T-helper 17 cell (primary cell): ENCODE data around the gene SMG7. TPM values are rescaled to one million over a fixed set of nuclear protein-coding genes. Genes with fewer than 3 reads are reported as not detected.

Experiments used
- ATAC-seq: fragments of 150-1000 bp; cut with Tn5 transposase; 2 replicates; pipeline ENCODE4 v1.10.0; 2021; ENCODE audit warnings: mild to moderate bottlenecking, moderate library complexity
- DNase-seq, 3 donors: peaks; one replicate each; pipeline versions ENCODE4 v3.0.0 to v3.0.0-alpha.2; 2020 to 2021
- H3K9me3 ChIP-seq: one replicate; pipeline ENCODE4 v1.7.0; 2013; ENCODE audit warnings: low read length, mild to moderate bottlenecking; ENCODE audit not compliant: control insufficient read depth, poor library complexity, severe bottlenecking
- H3K27ac Mint-ChIP-seq: one replicate; pipeline ENCODE4 v1.8.0; 2022; ENCODE audit warnings: mild to moderate bottlenecking, moderate library complexity, mixed read lengths
- H3K27me3 Mint-ChIP-seq: one replicate; pipeline ENCODE4 v1.8.0; 2022; ENCODE audit warnings: mixed read lengths
- H3K36me3 Mint-ChIP-seq: one replicate; pipeline ENCODE4 v1.8.0; 2022; ENCODE audit warnings: low read depth, mixed read lengths
- H3K4me1 Mint-ChIP-seq: one replicate; pipeline ENCODE4 v1.8.0; 2022; ENCODE audit warnings: mild to moderate bottlenecking, mixed read lengths
- H3K4me3 Mint-ChIP-seq: one replicate; pipeline ENCODE4 v1.8.0; 2022; ENCODE audit warnings: mild to moderate bottlenecking, moderate library complexity, mixed read lengths
- total RNA-seq, 4 donors: library from RNA in 2 of 4; stranded (reverse) in 2 of 4; gene quantifications; one replicate each; pipeline ENCODE4 v1.2.3 and lab custom pipeline; 2022 to 2026

SMG7 gene
- total RNA-seq, 2 donors from 2014 or later, result 50.6 to 51.0 TPM

GRCh38 chr1:183473217-183473536 lies 878 bp downstream of the SMG7 start:
- no peak for ATAC-seq
- no peak for DNase-seq
- H3K27ac Mint-ChIP-seq, result no peak overlapping the region
- H3K36me3 Mint-ChIP-seq, result peaks cover 12% of the 10 kb centered on the region
- peaks cover 32% of the 10 kb centered on the region for H3K4me1 Mint-ChIP-seq
- no peaks in the 10 kb centered on the region for H3K9me3 ChIP-seq
- H3K4me3 Mint-ChIP-seq, result peak overlapping the region; percentile 99
- no peaks in the 10 kb centered on the region for H3K27me3 Mint-ChIP-seq

DNA sequence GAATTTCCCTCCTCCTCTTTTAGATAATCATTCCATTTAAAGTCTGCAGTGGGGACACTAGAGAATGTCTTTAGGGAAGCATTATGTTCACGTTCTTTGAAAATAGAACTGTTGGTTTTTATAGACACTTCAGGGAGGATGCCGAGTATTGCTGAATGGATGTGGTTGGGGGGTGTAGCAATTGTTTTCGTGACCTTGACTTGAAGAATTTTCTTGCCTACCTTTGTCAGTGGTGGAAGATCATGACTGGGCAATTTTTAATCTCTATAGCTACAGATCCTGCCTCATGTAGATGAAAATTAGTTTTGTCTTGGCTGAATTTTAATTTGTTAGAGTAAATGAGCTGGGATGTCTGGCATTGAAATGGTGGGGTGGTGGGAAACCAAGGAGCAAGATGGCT lies 3.8 kb downstream of the SMG7 start:
- Mint-ChIP-seq H3K27ac (no peak overlapping the region), H3K4me3 (no peak overlapping the region), H3K4me1 (peaks cover 57% of the 10 kb centered on the region), H3K36me3 (peaks cover 12% of the 10 kb centered on the region), H3K27me3 (no peaks in the 10 kb centered on the region)
- ATAC-seq, result no peak
- H3K9me3 ChIP-seq, result no peaks in the 10 kb centered on the region
- DNase-seq, result no peak

- DNase-seq (no peak), ATAC-seq (no peak)
- H3K4me1 Mint-ChIP-seq, result peaks cover 57% of the 10 kb centered on the region
- no peaks in the 10 kb centered on the region for H3K27me3 Mint-ChIP-seq
- H3K36me3 Mint-ChIP-seq, result peaks cover 4% of the 10 kb centered on the region
- H3K4me3 Mint-ChIP-seq, result peak overlapping the region; percentile 80
- peak overlapping the region; percentile 82 for H3K27ac Mint-ChIP-seq
- H3K9me3 ChIP-seq, result no peaks in the 10 kb centered on the region
Measured at GRCh38 chr1:183477986-183478781, 5.9 kb downstream of the SMG7 start.

GRCh38 chr1:183480971-183481441 lies 8.7 kb downstream of the SMG7 start:
- no peaks in the 10 kb centered on the region for H3K36me3 Mint-ChIP-seq
- no peaks in the 10 kb centered on the region for H3K27me3 Mint-ChIP-seq
- no peaks in the 10 kb centered on the region for H3K9me3 ChIP-seq
- H3K27ac Mint-ChIP-seq, result peak overlapping the region; percentile 63
- DNase-seq, result no peak
- H3K4me3 Mint-ChIP-seq, result peak overlapping the region; percentile 45
- peaks cover 56% of the 10 kb centered on the region for H3K4me1 Mint-ChIP-seq
- no peak for ATAC-seq

DNA sequence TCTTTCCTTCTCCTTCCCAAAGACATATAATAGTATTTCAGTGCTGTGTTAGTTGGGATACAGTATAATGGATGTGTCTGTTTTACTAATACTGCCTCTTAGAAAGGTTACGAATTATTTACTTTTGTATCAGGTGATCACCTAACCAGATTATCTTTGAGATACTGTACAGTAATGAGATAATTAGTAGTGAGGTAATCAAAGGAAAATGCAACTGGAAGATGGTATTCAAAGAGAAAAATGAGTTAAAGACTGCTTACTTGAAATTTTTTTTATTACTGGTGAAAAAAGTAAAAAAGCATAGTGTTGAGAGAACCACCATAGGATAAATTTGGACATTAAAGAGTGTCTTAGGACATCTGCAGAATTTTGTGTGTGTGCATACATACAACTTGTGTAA lies 10.9 kb downstream of the SMG7 start:
- Mint-ChIP-seq H3K36me3 (peaks cover 2% of the 10 kb centered on the region), H3K4me1 (peaks cover 66% of the 10 kb centered on the region), H3K27ac (no peak overlapping the region), H3K27me3 (no peaks in the 10 kb centered on the region), H3K4me3 (no peak overlapping the region)
- DNase-seq (no peak), ATAC-seq (no peak)
- no peaks in the 10 kb centered on the region for H3K9me3 ChIP-seq

- H3K4me3 Mint-ChIP-seq, result no peak overlapping the region
- no peak overlapping the region for H3K27ac Mint-ChIP-seq
- DNase-seq (no peak), ATAC-seq (no peak)
- peaks cover 58% of the 10 kb centered on the region for H3K4me1 Mint-ChIP-seq
- H3K9me3 ChIP-seq, result no peaks in the 10 kb centered on the region
- H3K27me3 Mint-ChIP-seq, result no peaks in the 10 kb centered on the region
- peaks cover 2% of the 10 kb centered on the region for H3K36me3 Mint-ChIP-seq
Measured at GRCh38 chr1:183484254-183484653, 12.0 kb downstream of the SMG7 start.

GRCh38 chr1:183484851-183485250 lies 12.6 kb downstream of the SMG7 start:
- peaks cover 57% of the 10 kb centered on the region for H3K4me1 Mint-ChIP-seq
- no peak for ATAC-seq
- DNase-seq, result no peak

GRCh38 chr1:183487674-183488442 lies 15.6 kb downstream of the SMG7 start:
- no peak for ATAC-seq
- no peak overlapping the region for H3K27ac Mint-ChIP-seq
- H3K4me3 Mint-ChIP-seq, result no peak overlapping the region

More at GRCh38 chr1:183484851-183485250, 12.6 kb downstream of the SMG7 start:
- H3K27me3 Mint-ChIP-seq, result no peaks in the 10 kb centered on the region
- H3K36me3 Mint-ChIP-seq, result peaks cover 2% of the 10 kb centered on the region
- H3K4me3 Mint-ChIP-seq, result no peak overlapping the region
- no peak overlapping the region for H3K27ac Mint-ChIP-seq
- no peaks in the 10 kb centered on the region for H3K9me3 ChIP-seq

DNA sequence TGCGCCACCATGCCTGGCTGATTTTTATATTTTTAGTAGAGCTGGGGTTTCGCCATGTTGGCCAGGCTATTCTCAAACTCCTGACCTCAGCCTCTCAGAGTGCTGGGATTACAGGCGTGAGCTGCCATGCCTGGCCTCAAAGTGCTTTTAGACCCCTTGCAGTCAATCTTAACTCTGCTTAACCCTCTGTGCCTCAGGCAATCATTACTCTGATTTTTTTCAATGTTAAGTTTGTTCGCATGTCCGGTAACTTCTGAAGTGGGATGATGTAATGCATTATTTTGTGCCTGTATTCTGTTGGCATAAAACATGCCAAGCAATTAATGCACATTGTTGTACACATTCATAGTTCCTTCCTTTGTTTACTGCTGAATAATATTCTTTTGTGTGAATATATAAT lies 18.6 kb downstream of the SMG7 start:
- Mint-ChIP-seq H3K4me1 (peaks cover 40% of the 10 kb centered on the region), H3K4me3 (no peak overlapping the region), H3K36me3 (peaks cover 2% of the 10 kb centered on the region), H3K27ac (no peak overlapping the region), H3K27me3 (no peaks in the 10 kb centered on the region)
- no peaks in the 10 kb centered on the region for H3K9me3 ChIP-seq
- ATAC-seq (no peak), DNase-seq (no peak)

More at GRCh38 chr1:183487674-183488442, 15.6 kb downstream of the SMG7 start:
- no peak for DNase-seq
- H3K9me3 ChIP-seq, result no peaks in the 10 kb centered on the region
- Mint-ChIP-seq H3K27me3 (no peaks in the 10 kb centered on the region), H3K4me1 (peaks cover 42% of the 10 kb centered on the region), H3K36me3 (peaks cover 2% of the 10 kb centered on the region)

GRCh38 chr1:183493540-183494245 lies 21.4 kb downstream of the SMG7 start:
- no peak overlapping the region for H3K27ac Mint-ChIP-seq
- H3K36me3 Mint-ChIP-seq, result no peaks in the 10 kb centered on the region
- H3K9me3 ChIP-seq, result no peaks in the 10 kb centered on the region
- no peak overlapping the region for H3K4me3 Mint-ChIP-seq
- ATAC-seq (no peak), DNase-seq (no peak)
- no peaks in the 10 kb centered on the region for H3K27me3 Mint-ChIP-seq
- H3K4me1 Mint-ChIP-seq, result peaks cover 41% of the 10 kb centered on the region

GRCh38 chr1:183495420-183495819 lies 23.1 kb downstream of the SMG7 start:
- no peak overlapping the region for H3K4me3 Mint-ChIP-seq
- no peak for DNase-seq
- peak overlapping the region; percentile 57 for H3K27ac Mint-ChIP-seq
- no peaks in the 10 kb centered on the region for H3K9me3 ChIP-seq
- H3K36me3 Mint-ChIP-seq, result no peaks in the 10 kb centered on the region
- H3K27me3 Mint-ChIP-seq, result no peaks in the 10 kb centered on the region
- ATAC-seq, result no peak
- peaks cover 43% of the 10 kb centered on the region for H3K4me1 Mint-ChIP-seq

DNA sequence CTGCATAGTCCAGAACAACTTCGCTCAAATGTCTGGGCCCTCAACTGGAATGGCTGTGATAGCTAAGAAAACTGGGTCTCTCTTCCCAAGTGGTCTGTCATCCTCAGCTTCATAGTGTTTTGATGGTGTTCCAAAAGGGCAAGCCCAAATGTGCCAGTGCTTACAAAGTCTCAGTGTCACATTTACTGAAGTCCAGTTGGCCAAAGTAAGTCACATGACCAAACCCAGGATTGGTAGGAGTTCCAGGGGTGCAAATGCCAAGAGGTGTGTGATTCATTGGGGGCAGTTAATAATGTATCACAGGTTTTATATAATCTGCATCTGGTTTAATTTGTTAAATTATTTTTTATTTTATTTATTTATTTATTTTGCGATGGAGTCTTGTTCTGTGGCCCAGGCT lies 24.9 kb downstream of the SMG7 start:
- Mint-ChIP-seq H3K4me1 (peaks cover 46% of the 10 kb centered on the region), H3K27me3 (no peaks in the 10 kb centered on the region), H3K27ac (peak overlapping the region; percentile 84), H3K36me3 (no peaks in the 10 kb centered on the region), H3K4me3 (no peak overlapping the region)
- ATAC-seq (no peak), DNase-seq (no peak)
- no peaks in the 10 kb centered on the region for H3K9me3 ChIP-seq

DNA sequence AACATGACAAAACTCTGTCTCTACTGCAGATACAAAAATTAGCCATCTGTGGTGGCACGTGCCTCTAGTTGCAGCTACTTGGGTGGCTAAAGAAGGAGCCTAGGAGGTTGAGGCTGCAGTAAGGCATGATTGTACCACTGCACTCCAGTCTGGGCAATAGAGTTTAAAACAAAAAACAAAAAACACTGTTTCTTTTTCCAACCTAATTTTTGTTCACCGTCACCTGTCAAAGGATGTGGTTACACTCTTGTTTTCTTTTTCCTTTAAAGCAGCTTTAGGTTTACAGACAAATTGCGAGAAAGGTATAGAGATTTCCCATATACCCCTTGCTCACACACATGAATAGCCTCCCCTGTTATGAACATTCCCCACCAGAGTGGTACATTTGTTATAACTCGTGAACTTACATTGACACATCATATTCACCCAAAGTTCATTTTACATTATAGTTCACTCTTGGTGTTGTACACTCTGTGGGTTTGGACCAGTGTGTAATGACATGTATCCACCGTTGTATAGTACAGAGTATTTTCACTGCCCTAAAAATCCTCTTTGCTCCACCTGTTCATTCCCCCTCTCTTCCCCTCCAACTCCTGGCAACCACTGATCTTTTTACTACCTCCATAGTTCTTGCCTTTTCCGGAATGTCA lies 26.2 kb downstream of the SMG7 start:
- H3K27ac Mint-ChIP-seq, result peak overlapping the region; percentile 84
- H3K4me1 Mint-ChIP-seq, result peaks cover 41% of the 10 kb centered on the region
- peak; percentile 66 for ATAC-seq
- no peak for DNase-seq
- no peaks in the 10 kb centered on the region for H3K36me3 Mint-ChIP-seq
- peak overlapping the region; percentile 83 for H3K4me3 Mint-ChIP-seq
- H3K27me3 Mint-ChIP-seq, result no peaks in the 10 kb centered on the region
- no peaks in the 10 kb centered on the region for H3K9me3 ChIP-seq
